GM12875 (cell line): ENCODE data around the gene IER3.

Source experiments
- H3K4me3 ChIP-seq: one replicate; pipeline ENCODE4 v1.5.1; 2011; ENCODE audit warnings: low read depth, low read length, control low read depth
- TF ChIP-seq, protein P1 (sequence below): IDR thresholded peaks from 2 replicates; pipeline ENCODE4 v1.5.1; 2011; ENCODE audit warnings: low read depth, mild to moderate bottlenecking, control low read depth, inconsistent platforms, low read length, moderate library complexity, borderline replicate concordance; ENCODE audit not compliant: insufficient read depth

Gene IER3, protein sequence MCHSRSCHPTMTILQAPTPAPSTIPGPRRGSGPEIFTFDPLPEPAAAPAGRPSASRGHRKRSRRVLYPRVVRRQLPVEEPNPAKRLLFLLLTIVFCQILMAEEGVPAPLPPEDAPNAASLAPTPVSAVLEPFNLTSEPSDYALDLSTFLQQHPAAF

DNA sequence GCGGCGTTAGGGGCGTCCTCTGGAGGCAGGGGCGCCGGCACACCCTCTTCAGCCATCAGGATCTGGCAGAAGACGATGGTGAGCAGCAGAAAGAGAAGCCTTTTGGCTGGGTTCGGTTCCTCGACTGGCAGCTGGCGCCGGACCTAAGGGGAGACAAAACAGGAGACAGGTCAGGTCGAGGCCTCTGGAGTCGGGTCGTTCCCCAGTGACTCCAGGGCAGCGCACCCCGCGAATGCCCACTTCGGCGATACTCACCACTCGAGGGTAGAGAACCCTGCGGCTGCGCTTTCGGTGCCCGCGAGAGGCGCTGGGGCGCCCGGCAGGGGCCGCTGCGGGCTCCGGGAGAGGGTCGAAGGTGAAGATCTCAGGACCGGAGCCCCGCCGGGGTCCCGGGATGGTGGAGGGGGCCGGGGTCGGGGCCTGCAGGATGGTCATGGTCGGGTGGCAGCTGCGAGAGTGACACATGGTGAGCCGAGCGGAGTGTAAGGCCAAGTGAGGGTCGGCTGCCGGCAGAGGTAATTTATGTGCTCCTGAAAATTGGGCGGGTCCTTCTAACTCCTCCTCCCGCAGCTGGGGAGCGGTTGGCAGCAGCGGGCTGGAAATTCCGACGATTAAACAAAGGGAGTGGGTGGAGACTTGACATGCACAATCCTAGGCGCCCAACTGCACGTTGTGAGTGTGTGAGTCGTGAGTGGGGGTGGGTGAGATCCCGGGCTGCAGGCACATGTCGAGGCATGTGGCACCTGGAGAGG is at the start of gene IER3:
TSS of gene IER3 (minus strand) at position 494 of the 752 bp plus-strand sequence. CDS start at position 465, 29 bp downstream.
- peak within 1 kb of the TSS; percentile 60 for H3K4me3 ChIP-seq
- TF ChIP-seq, protein P1, sequence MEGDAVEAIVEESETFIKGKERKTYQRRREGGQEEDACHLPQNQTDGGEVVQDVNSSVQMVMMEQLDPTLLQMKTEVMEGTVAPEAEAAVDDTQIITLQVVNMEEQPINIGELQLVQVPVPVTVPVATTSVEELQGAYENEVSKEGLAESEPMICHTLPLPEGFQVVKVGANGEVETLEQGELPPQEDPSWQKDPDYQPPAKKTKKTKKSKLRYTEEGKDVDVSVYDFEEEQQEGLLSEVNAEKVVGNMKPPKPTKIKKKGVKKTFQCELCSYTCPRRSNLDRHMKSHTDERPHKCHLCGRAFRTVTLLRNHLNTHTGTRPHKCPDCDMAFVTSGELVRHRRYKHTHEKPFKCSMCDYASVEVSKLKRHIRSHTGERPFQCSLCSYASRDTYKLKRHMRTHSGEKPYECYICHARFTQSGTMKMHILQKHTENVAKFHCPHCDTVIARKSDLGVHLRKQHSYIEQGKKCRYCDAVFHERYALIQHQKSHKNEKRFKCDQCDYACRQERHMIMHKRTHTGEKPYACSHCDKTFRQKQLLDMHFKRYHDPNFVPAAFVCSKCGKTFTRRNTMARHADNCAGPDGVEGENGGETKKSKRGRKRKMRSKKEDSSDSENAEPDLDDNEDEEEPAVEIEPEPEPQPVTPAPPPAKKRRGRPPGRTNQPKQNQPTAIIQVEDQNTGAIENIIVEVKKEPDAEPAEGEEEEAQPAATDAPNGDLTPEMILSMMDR, result peak; percentile 77

DNA sequence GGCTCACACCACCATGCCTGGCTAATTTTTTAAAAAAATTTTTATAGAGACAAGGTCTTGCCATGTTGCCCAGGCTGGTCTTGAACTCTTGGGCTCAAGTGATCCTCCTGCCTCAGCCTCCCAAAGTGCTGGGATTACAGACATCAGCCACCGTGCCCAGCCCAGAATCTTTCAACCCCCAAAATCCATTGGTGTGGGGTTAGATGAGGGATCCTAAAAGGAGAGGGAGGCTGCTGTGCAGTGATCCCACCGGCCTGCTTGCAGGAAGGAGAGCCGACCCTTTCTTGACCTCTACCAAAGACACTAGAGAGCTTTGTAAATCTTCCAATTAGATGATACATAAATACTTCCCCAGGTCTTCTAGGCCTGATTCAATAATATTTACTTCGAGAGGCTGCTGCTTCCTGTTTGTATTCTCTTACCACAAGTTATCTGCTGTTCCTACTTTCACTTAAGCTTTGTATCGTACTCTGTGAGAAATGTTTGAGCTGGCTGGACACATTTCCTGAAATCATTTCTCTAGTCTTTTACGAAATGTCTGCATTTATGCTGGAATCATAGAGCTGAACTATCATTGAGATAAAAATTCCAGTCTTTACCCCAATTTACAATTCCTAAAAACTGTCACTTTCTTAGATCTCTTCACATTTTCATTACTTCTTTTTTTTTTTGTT is 49.3 kb upstream of the IER3 start:
- H3K4me3 ChIP-seq, result no peak overlapping the region
- TF ChIP-seq, protein P1, result no peak

DNA sequence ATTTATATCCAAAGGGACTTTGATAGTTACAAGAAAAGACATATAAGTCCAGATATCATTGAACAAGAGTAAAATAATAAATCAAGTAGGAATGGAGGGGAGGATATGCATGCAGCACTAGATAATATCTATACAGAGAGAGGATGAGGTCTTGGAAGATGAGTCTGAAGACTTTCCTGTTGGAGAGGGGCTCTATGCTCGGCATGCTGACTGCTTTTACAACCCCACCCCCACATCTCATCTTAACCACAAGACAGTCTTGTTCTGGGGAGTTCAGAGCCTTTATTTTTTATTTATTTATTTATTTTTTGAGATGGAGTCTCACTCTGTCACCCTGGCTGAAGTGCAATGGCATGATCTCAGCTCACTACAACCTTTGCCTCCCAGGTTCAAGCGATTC is 48.4 kb upstream of the IER3 start:
- no peak overlapping the region for H3K4me3 ChIP-seq
- TF ChIP-seq, protein P1, result no peak

DNA sequence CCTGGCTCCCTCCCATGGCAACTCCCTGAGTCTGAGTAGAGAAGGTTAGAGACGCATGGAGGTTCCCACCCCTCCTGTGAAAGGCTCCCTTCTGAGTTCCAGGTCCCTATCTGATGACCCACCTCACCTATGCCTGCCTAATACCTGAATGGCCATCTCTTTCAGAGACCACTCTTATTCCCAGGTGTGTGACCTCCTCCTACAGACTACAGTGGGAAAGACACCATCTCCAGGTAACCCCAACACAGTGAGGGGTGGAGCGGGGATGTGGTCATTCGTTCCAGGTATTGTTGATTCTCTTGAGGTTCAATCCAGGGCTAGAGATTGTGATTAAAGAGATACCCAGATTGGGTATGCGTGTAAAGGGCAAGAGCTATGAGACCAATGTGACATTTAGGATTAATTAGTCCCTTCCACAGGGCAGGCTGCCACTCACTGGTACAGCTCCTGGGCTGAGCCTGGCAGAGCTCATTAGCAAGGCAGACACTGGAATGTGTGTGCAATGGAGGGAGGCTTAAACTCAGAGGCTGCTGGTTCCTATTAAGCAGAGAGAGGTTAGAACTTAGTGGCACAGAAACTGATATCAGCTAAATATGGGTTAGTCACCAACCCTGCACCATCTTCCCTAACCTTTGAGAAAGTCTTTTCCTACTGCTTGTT is 46.5 kb upstream of the IER3 start:
- H3K4me3 ChIP-seq, result no peak overlapping the region
- TF ChIP-seq, protein P1, result no peak

DNA sequence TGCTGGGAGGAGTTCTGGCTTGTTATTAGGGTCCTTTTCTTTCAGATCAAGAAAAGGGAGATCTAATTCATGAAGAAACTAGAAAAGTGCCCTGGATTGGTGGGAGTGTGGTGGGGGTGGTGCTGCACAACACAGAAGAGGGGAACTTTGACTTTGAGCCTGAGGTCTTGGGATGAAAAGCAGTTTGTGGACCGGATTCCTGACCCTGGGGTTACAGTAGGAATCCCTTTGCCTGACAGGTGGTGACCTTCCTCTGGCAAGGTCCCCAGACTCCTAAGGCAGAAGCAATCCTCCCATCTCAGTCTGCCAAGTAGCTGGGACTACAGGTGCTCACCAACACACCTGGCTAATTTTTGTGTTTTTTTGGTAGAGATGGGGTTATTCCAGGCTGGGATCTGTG is 45.3 kb upstream of the IER3 start:
- TF ChIP-seq, protein P1, result no peak
- no peak overlapping the region for H3K4me3 ChIP-seq

DNA sequence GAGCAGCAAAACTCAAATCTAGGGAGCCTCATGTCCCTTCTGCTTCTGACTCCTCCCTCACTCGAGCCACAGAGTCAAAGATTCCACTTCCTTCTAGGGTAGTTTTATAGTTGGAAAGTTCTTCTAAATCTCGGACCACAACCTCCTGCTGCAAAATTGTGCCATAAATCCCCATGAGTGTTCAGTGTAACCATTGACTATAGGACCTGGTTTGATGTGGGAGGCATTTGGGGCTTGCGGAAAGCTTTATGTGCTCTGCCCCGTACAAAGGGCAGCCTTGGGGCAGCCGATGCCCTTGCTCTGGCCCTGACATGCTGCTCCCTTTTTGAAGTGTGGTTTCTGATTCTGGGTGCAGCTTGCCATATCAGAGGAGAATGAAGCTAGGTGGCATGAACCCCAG is 43.6 kb upstream of the IER3 start:
- TF ChIP-seq, protein P1, result no peak
- no peak overlapping the region for H3K4me3 ChIP-seq
